ENCODE results near the gene CHST11.

The CHST11 gene

GRCh38 chr12:104502217-104502616, 45.5 kb downstream of the CHST11 start:
- no peak for TF ChIP-seq ZNF707 (tag by site-specific recombination; IDR thresholded peaks at IDR 0.05)
- TF ChIP-seq ZNF184 (tag by site-specific recombination; IDR thresholded peaks at IDR 0.05): no peak
- TF ChIP-seq ZNF518A (tag by site-specific recombination; conservative IDR thresholded peaks at IDR 0.05; ENCODE audit: low read depth): no peak
- TF ChIP-seq HOXA7 (CRISPR knock-in tag; IDR thresholded peaks at IDR 0.05; ENCODE audit: borderline replicate concordance): no peak
- TF ChIP-seq ZNF221 (tag by site-specific recombination; IDR thresholded peaks at IDR 0.05; ENCODE audit: borderline replicate concordance): no peak
- TF ChIP-seq ZSCAN5A (tag by site-specific recombination; IDR thresholded peaks at IDR 0.05): no peak
- no peak for TF ChIP-seq ZNF521 (tag by site-specific recombination; IDR thresholded peaks at IDR 0.05)
- TF ChIP-seq ZNF777 (tag by site-specific recombination; IDR thresholded peaks at IDR 0.05; ENCODE audit: borderline replicate concordance): no peak
- TF ChIP-seq ZNF292 (tag by site-specific recombination; IDR thresholded peaks at IDR 0.05; ENCODE audit: borderline replicate concordance, low read depth): no peak
- no peak for TF ChIP-seq ZBTB48 (tag by site-specific recombination; IDR thresholded peaks at IDR 0.05)
- no peak for TF ChIP-seq ZNF16 (tag by site-specific recombination; IDR thresholded peaks at IDR 0.05; ENCODE audit: low read depth)
- TF ChIP-seq ZNF785 (tag by site-specific recombination; IDR thresholded peaks at IDR 0.05): no peak
- no peak for TF ChIP-seq ZNF169 (tag by site-specific recombination; IDR thresholded peaks at IDR 0.05)
- no peak for TF ChIP-seq ZNF24 (tag by site-specific recombination; IDR thresholded peaks at IDR 0.05)
- TF ChIP-seq ZNF248 (tag by site-specific recombination; IDR thresholded peaks at IDR 0.05): no peak
- TF ChIP-seq ZBTB20 (tag by site-specific recombination; IDR thresholded peaks at IDR 0.05): no peak
- no peak for TF ChIP-seq ZNF626 (tag by site-specific recombination; IDR thresholded peaks at IDR 0.05)
- no peak for TF ChIP-seq ZSCAN23 (tag by site-specific recombination; IDR thresholded peaks at IDR 0.05)
- TF ChIP-seq ZNF776 (tag by site-specific recombination; IDR thresholded peaks at IDR 0.05; ENCODE audit: borderline replicate concordance): no peak
- CTCF ChIA-PET: no interaction called here

GRCh38 chr12:104502638-104503037, 45.9 kb downstream of the CHST11 start:
- H3K9me3 ChIP-seq (ENCODE audit: control insufficient read depth, insufficient read depth, low read depth, low read length): no peaks in the 10 kb centered on the region
- no peak overlapping the region for H3K4me3 ChIP-seq (ENCODE audit: low read depth, low read length)
- peaks cover 28% of the 10 kb centered on the region for H3K4me1 ChIP-seq (ENCODE audit: control insufficient read depth, insufficient read depth, low read length)
- CTCF ChIA-PET: no interaction called here
- TF ChIP-seq ZNF324 (tag by site-specific recombination; IDR thresholded peaks at IDR 0.05) (no peak), ZNF843 (tag by site-specific recombination; IDR thresholded peaks at IDR 0.05) (no peak), ZNF140 (tag by site-specific recombination; IDR thresholded peaks at IDR 0.05) (no peak), ZFP37 (tag by site-specific recombination; IDR thresholded peaks at IDR 0.05) (no peak)
- no peak overlapping the region for H3K27ac ChIP-seq (ENCODE audit: extremely low read depth, low read depth, low read length)
- no peaks in the 10 kb centered on the region for H3K36me3 ChIP-seq (ENCODE audit: control insufficient read depth in 2 of 2, insufficient read depth in 1 of 2, low read length in 2 of 2)
- POLR2A ChIA-PET: no interaction called here

More at GRCh38 chr12:104502217-104502616, 45.5 kb downstream of the CHST11 start:
- H3K4me3 ChIP-seq (ENCODE audit: low read depth, low read length): no peak overlapping the region
- H3K9me3 ChIP-seq (ENCODE audit: control insufficient read depth, insufficient read depth, low read depth, low read length): no peaks in the 10 kb centered on the region
- H3K4me1 ChIP-seq (ENCODE audit: control insufficient read depth, insufficient read depth, low read length): peaks cover 28% of the 10 kb centered on the region
- POLR2A ChIA-PET: no interaction called here
- no peaks in the 10 kb centered on the region for H3K36me3 ChIP-seq (ENCODE audit: control insufficient read depth in 2 of 2, insufficient read depth in 1 of 2, low read length in 2 of 2)
- H3K27ac ChIP-seq (ENCODE audit: extremely low read depth, low read depth, low read length): no peak overlapping the region

All from HEK293 (cell line).